Karpas-422 (cell line): Measurements from ENCODE around the gene ODC1. TPM values are rescaled to one million over a fixed set of nuclear protein-coding genes. Genes with fewer than 3 reads are reported as not detected.
A peak's percentile ranks its signal among the peaks of the same experiment; 100 is the strongest.

Source experiments
- DNase-seq: peaks from one replicate; pipeline ENCODE4 v3.0.0-alpha.2; 2015
- H2AFZ ChIP-seq: fragments of 200-600 bp; sonication (generic); 2 replicates; pipeline ENCODE4 v1.6.1; 2014; ENCODE audit warnings: antibody characterized with exemption, low read length, mixed read lengths
- H3K27ac ChIP-seq: fragments of 200-600 bp; sonication (generic); 2 replicates; pipeline ENCODE4 v1.5.1; 2014; ENCODE audit warnings: mild to moderate bottlenecking, low read length, moderate library complexity
- H3K27me3 ChIP-seq: fragments of 200-600 bp; sonication (generic); 2 replicates; pipeline ENCODE4 v1.6.1; 2014; ENCODE audit warnings: low read length, mixed read lengths
- H3K36me3 ChIP-seq: fragments of 200-600 bp; sonication (generic); 2 replicates; pipeline ENCODE4 v1.6.1; 2014; ENCODE audit warnings: low read length, mixed read lengths; ENCODE audit not compliant: insufficient read depth
- H3K4me1 ChIP-seq: fragments of 200-600 bp; sonication (generic); 2 replicates; pipeline ENCODE4 v1.6.1; 2014; ENCODE audit warnings: mild to moderate bottlenecking, low read length, mixed read lengths
- H3K4me2 ChIP-seq: fragments of 200-600 bp; sonication (generic); 2 replicates; pipeline ENCODE4 v1.6.1; 2014; ENCODE audit warnings: low read length, low read depth, mild to moderate bottlenecking; ENCODE audit not compliant: poor library complexity, severe bottlenecking
- H3K4me3 ChIP-seq: fragments of 200-600 bp; sonication (generic); 2 replicates; pipeline ENCODE4 v1.5.1; 2014; ENCODE audit warnings: mild to moderate bottlenecking, antibody characterized with exemption, low read length, mixed read lengths
- H3K79me2 ChIP-seq: fragments of 200-600 bp; sonication (generic); 2 replicates; pipeline ENCODE4 v1.6.1; 2014; ENCODE audit warnings: mild to moderate bottlenecking, low read length, mixed read lengths
- H3K9ac ChIP-seq: fragments of 200-600 bp; sonication (generic); 2 replicates; pipeline ENCODE4 v1.6.0; 2014; ENCODE audit warnings: low read length
- H3K9me2 ChIP-seq: fragments of 200-600 bp; sonication (generic), shearing (Covaris generic); replicated peaks from 2 replicates; pipeline ENCODE4 v1.6.0; 2014; ENCODE audit warnings: mild to moderate bottlenecking, low read length, moderate library complexity; ENCODE audit not compliant: insufficient read depth
- H3K9me3 ChIP-seq: fragments of 300-700, 200-600 bp; sonication (generic); 2 replicates; pipeline ENCODE4 v1.6.1; 2014; ENCODE audit warnings: low read length, mixed read lengths
- H4K20me1 ChIP-seq: fragments of 200-600 bp; sonication (generic); 2 replicates; pipeline ENCODE4 v1.6.1; 2014; ENCODE audit warnings: mild to moderate bottlenecking, antibody characterized with exemption, low read length, low read depth; ENCODE audit not compliant: insufficient read depth
- total RNA-seq: library from RNA; depleted of rRNA; stranded (reverse); fragments of >200 nt; shearing (Covaris generic); gene quantifications from 2 replicates; pipeline ENCODE4 v1.2.3, GENCODE V29; 2014; ENCODE audit warnings: low replicate concordance

The ODC1 gene
- total RNA-seq, 1 experiment from 2014 or later = 247 TPM

DNA sequence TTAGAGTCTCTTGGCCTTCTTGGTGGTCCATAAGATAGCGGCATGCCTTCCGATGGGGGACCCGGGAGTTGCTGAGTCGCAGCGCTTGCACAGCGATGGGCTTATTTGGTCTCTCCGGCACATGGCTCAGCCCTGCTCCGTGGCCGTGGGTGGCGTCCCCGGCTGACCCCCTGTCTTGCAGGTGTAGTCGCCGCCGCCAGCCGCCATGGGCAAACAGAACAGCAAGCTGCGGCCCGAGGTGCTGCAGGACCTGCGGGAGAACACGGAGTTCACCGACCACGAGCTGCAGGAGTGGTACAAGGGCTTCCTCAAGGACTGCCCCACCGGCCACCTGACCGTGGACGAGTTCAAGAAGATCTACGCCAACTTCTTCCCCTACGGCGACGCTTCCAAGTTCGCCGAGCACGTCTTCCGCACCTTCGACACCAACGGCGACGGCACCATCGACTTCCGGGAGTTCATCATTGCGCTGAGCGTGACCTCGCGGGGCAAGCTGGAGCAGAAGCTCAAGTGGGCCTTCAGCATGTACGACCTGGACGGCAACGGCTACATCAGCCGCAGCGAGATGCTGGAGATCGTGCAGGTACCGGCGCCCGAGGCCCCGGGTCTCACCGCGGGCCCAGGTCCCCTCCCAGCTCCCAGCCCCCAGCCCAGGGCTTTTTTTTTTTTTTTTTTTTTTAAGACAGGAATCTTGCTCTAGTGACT, 28.4 kb downstream of the ODC1 start:
- Histone ChIP-seq H3K9me2 (no peaks in the 10 kb centered on the region), H3K4me3 (no peak overlapping the region), H2AFZ (no peak overlapping the region), H3K9me3 (no peaks in the 10 kb centered on the region), H3K36me3 (no peaks in the 10 kb centered on the region), H4K20me1 (no peaks in the 10 kb centered on the region), H3K4me1 (peaks cover 5% of the 10 kb centered on the region; the same call in 1 of the 2 replicates), H3K27me3 (no peaks in the 10 kb centered on the region), H3K27ac (no peak overlapping the region), H3K9ac (no peak overlapping the region), H3K4me2 (no peak overlapping the region), H3K79me2 (no peaks in the 10 kb centered on the region)
- DNase-seq = no peak

- Histone ChIP-seq H2AFZ (no peak overlapping the region), H4K20me1 (no peaks in the 10 kb centered on the region), H3K4me3 (no peak overlapping the region), H3K27ac (no peak overlapping the region), H3K36me3 (no peaks in the 10 kb centered on the region), H3K4me1 (peaks cover 13% of the 10 kb centered on the region), H3K9me2 (no peaks in the 10 kb centered on the region), H3K27me3 (no peaks in the 10 kb centered on the region), H3K4me2 (no peak overlapping the region), H3K9ac (no peak overlapping the region), H3K79me2 (no peaks in the 10 kb centered on the region), H3K9me3 (no peaks in the 10 kb centered on the region)
- DNase-seq = no peak
These were observed 30.4 kb downstream of the ODC1 start for GRCh38 chr2:10417551-10418335.

DNA sequence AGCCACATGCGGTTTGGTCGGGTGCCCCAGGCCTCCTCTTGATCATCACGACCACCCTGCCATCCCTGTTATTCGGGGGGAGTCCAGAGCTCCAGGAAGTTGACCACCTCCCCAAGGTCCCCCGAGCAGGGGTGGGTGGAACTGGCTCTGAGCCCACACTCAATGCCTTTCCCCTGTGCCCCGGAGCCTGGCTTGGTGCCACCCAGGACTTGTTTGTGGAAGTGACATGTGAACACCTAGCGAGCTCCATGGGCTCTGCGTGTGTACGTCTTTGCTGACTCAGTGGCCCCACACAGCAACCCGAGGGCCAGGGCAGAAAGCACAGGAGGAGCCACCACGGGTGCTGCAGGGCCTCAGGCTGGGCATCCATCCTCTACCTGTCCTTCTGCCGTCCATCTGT, 32.5 kb downstream of the ODC1 start:
- Histone ChIP-seq H3K4me1 (peaks cover 26% of the 10 kb centered on the region), H3K9me3 (no peaks in the 10 kb centered on the region; the same call in 1 of the 2 replicates), H3K4me2 (no peak overlapping the region), H3K27ac (no peak overlapping the region), H3K9ac (no peak overlapping the region), H3K4me3 (no peak overlapping the region), H3K27me3 (no peaks in the 10 kb centered on the region), H2AFZ (no peak overlapping the region), H4K20me1 (no peaks in the 10 kb centered on the region), H3K79me2 (no peaks in the 10 kb centered on the region), H3K36me3 (no peaks in the 10 kb centered on the region), H3K9me2 (no peaks in the 10 kb centered on the region)
- no peak for DNase-seq

- H3K4me2 ChIP-seq = no peak overlapping the region
- H2AFZ ChIP-seq = no peak overlapping the region
- no peak overlapping the region for H3K9ac ChIP-seq
- H3K9me3 ChIP-seq = no peaks in the 10 kb centered on the region; the same call in 1 of the 2 replicates
- no peaks in the 10 kb centered on the region for H3K36me3 ChIP-seq
- H3K27me3 ChIP-seq = no peaks in the 10 kb centered on the region
- H3K79me2 ChIP-seq = no peaks in the 10 kb centered on the region
- DNase-seq = no peak
- H3K4me3 ChIP-seq = no peak overlapping the region
- H3K27ac ChIP-seq = no peak overlapping the region
- H3K4me1 ChIP-seq = peaks cover 32% of the 10 kb centered on the region
- no peaks in the 10 kb centered on the region for H3K9me2 ChIP-seq
- H4K20me1 ChIP-seq = no peaks in the 10 kb centered on the region
These were observed 33.1 kb downstream of the ODC1 start for GRCh38 chr2:10415048-10415447.

DNA sequence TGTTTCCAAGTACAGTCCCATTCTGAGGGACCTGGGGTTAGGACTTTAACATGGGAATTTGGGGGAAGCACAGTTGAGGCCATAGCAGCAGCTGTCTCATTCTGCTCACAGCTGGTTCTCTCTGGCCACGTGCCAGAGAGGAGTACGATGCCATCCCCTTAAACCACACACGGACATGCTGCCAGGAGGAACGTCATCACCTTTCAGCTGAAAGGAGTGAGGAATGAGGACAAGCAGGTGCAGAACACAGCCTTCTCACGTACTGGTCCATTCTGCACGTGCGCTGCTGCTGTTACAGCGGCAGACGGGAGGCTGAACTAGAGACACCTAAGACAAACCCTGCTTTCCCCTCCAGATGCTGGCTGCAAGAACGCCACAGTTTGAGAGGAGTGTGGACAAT, 33.5 kb downstream of the ODC1 start:
- Histone ChIP-seq H3K79me2 (no peaks in the 10 kb centered on the region), H3K4me3 (no peak overlapping the region), H2AFZ (no peak overlapping the region), H3K9ac (no peak overlapping the region), H3K9me2 (no peaks in the 10 kb centered on the region), H4K20me1 (no peaks in the 10 kb centered on the region), H3K36me3 (no peaks in the 10 kb centered on the region), H3K27ac (no peak overlapping the region), H3K27me3 (no peaks in the 10 kb centered on the region), H3K4me2 (no peak overlapping the region), H3K9me3 (no peaks in the 10 kb centered on the region; the same call in 1 of the 2 replicates), H3K4me1 (peaks cover 36% of the 10 kb centered on the region)
- no peak for DNase-seq

GRCh38 chr2:10413991-10414451, 34.1 kb downstream of the ODC1 start:
- Histone ChIP-seq H3K4me2 (peak overlapping the region; percentile 13), H4K20me1 (no peaks in the 10 kb centered on the region)
- DNase-seq = no peak

DNA sequence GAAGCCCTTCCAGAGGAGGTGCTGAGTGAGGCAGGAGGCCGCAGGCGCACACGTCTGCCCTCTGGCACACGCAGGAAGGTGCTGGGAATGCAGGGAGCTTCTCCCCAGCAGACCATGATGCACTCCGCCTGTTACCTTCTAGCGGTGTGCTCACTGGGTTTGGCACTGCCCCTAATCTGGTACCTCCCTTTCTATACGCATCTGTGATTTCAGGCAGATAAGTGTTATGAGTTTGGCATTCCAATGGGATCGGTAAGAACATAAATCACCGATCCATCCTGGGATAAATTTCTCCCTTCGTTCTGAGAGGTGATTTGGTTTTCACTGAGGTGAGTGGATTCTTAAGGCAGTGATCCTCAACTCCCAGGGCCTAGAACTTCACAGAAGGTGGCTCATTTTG, 34.6 kb downstream of the ODC1 start:
- Histone ChIP-seq H3K9ac (0 out of 2 replicates have a peak overlapping the region, but pooled peaks have one; percentile 10), H2AFZ (no peak overlapping the region), H3K27ac (no peak overlapping the region), H3K27me3 (no peaks in the 10 kb centered on the region), H3K9me3 (no peaks in the 10 kb centered on the region; the same call in 1 of the 2 replicates), H3K79me2 (no peaks in the 10 kb centered on the region), H3K4me1 (peaks cover 44% of the 10 kb centered on the region), H3K9me2 (no peaks in the 10 kb centered on the region), H3K4me2 (no peak overlapping the region), H3K4me3 (no peak overlapping the region), H3K36me3 (no peaks in the 10 kb centered on the region), H4K20me1 (0 out of 2 replicates have a peak, but pooled peaks cover 2% of the 10 kb centered on the region)
- no peak for DNase-seq

More at GRCh38 chr2:10413991-10414451, 34.1 kb downstream of the ODC1 start:
- H3K9me3 ChIP-seq = no peaks in the 10 kb centered on the region; the same call in 1 of the 2 replicates
- H3K4me1 ChIP-seq = peaks cover 42% of the 10 kb centered on the region
- no peak overlapping the region for H3K4me3 ChIP-seq
- H3K79me2 ChIP-seq = no peaks in the 10 kb centered on the region
- no peak overlapping the region for H3K27ac ChIP-seq
- H3K36me3 ChIP-seq = no peaks in the 10 kb centered on the region
- no peak overlapping the region for H2AFZ ChIP-seq
- H3K27me3 ChIP-seq = no peaks in the 10 kb centered on the region
- 0 out of 2 replicates have a peak overlapping the region, but pooled peaks have one; percentile 10 for H3K9ac ChIP-seq
- H3K9me2 ChIP-seq = no peaks in the 10 kb centered on the region

GRCh38 chr2:10412380-10412779, 35.7 kb downstream of the ODC1 start:
- Histone ChIP-seq H3K9ac (no peak overlapping the region), H3K4me3 (no peak overlapping the region), H3K36me3 (no peaks in the 10 kb centered on the region), H2AFZ (no peak overlapping the region; the same call in 1 of the 2 replicates), H3K27ac (no peak overlapping the region), H3K27me3 (no peaks in the 10 kb centered on the region), H3K4me2 (no peak overlapping the region), H3K9me3 (no peaks in the 10 kb centered on the region; the same call in 1 of the 2 replicates), H3K4me1 (peaks cover 44% of the 10 kb centered on the region), H3K9me2 (no peaks in the 10 kb centered on the region), H4K20me1 (0 out of 2 replicates have a peak, but pooled peaks cover 4% of the 10 kb centered on the region), H3K79me2 (no peaks in the 10 kb centered on the region)
- peak; percentile 87 for DNase-seq
